Stromal cell of bone marrow (primary cell): ENCODE measurements around the gene PAWR.
A peak's percentile ranks its signal among the peaks of the same experiment; 100 is the strongest.
"Not testable (repeated sequence)": the region's sequence is repeated elsewhere in the genome, so short reads cannot be mapped to it uniquely, and the experiment has no call there.

ENCODE experiments used
- DNase-seq: peaks from one replicate; pipeline ENCODE4 v3.0.0-alpha.2; 2012; ENCODE audit warnings: low read depth

Gene PAWR

DNA sequence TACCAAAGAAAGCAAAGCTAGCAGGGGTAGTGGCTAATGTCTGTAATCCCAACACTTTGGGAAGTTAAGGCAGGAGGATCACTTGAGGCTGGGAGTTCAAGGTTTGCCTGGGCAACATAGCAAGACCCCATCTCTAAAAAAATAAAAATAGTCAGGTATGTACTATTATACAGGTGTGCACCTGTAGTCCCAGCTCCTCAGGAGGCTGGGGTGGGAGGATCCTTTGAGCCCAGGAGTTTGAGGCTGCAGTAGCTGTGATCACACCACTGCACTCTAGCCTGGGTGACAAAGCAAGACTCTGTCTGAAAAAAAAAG is 142.2 kb downstream of the PAWR start:
- no peak for DNase-seq

DNA sequence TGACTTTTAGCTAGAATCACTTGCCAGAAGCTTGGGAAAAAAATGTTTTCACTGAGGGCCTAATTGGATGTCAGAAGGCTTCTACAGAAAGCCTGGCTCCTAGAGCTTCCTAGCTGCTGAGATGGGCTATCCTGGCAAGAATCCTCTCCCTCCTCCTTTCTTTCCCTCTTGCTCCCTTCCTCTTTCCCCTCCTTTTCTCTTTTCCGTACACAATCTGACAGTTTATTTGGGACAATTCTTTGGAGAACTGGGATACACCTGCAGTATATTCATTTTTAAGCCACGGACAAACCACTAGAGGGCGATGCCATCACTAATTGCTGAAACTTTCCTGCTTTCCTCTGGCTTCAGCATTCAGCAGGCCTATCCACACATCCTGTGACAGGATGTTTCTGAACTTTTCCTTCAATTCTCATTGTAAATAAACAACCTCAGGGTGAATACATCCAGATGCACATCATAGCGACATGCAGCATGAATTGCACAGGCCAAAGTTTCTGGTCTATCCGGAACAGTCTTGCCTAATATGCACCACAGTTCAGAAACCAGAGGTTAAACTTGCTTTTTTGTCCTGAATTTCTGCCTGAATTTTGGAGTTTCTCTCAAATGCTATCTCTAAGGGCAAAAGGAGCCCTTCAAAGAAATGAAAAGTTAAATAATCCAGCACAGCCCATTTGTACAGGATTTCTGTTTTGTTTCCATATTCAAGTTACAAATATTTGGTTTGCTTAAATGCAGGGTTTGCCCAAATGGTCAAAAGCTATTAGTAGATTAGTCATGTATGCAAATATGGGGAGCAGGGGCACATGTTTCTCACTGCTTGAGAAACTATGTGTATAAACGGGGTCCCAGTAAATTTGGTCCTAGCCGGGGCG is 142.8 kb downstream of the PAWR start:
- DNase-seq, result peak; percentile 49

DNA sequence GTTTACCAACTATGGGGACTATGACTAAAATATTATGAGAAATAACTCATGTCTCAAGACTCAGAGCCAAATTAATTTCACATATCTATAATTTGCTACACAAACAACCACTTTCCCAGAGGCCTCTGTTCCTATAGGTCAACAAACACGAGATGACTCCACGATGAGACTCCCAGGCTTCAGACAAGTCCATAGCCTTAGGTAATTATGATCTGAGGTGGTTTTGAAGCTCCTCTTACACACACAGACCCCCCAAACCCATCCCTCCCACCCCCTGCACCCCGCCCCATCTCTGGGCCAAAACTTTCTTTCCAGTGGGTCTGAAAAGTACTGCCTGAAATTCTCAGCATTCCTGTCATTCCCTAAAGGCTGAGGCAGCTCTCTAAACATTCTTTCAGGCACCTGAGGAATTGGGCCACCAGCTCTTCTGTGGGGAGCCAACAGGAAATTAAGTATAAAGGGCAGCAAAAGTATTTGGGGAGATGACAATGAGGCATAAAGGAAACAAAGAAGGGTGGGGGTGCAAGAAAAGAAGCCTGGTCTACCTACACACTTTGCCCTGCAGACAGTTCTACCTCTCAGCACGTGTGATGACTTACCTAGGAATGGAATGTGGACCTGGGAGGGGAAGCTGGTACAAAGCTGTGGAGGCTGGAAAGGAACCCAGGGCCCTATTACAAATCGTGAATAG is 143.6 kb downstream of the PAWR start:
- no peak for DNase-seq

DNA sequence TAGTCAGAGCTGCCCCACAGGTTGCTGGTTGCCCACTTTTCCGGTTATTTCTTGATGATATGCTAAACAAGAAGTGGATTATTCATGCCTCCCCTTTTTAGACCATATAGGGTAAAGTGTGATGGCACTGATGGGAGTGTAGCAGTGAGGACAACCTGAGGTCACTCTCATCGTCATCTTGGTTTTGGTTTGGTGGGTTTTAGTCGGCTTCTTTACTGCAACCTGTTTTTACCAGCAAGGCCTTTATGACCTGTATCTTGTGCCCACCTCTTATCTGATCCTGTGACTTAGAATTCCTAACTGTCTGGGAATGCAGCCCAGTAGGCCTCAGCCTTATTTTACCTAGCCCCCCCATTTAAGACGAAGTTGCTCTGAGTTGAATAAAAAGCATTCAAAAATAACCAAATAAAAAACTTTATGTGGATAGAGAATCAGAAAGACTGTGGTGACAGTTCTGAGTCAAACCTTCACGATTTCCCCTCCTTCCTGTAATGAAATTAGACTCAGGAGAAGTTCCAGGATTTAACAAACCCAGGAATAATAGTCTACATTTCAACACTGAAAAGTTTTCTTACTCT is 144.2 kb downstream of the PAWR start:
- DNase-seq, result peak; percentile 40

DNA sequence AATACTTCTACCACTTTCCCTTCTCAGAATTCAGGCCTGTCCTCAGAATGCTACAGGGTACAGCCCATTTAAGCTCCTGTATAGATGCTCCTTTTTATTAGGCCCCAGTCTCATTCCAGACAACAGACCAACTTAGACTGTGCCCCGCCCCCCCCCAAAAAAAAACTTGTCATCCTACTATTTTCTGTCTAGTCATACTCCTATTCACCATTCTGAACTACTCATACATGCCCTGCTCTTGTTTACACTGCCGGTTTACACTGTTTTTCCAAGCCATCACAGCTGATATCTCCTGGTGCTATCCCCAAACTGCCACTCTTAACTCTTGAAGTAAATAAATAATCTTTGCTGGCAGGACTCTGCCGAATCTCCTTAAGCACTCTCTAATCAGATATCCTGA is 146.3 kb downstream of the PAWR start:
- not testable (repeated sequence) for DNase-seq

DNA sequence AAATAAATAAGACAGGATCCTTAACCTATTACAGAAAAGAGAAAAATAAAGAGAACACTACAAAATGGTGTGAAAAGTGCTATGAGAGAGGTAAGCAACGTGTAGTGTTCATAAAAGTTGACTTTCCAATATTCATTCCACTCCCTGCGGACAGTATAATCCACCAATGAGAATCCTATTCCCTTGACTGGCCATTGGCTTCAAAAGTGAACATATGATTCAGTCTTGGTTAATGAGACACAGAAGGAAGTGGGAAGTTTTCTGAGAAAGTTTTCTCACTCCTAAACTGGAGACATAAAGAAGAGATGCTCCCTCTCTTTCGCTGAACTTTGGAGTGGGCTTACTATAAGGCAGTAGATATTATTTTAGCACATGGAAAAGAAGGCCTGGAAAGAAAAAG is 153.1 kb downstream of the PAWR start:
- no peak for DNase-seq

DNA sequence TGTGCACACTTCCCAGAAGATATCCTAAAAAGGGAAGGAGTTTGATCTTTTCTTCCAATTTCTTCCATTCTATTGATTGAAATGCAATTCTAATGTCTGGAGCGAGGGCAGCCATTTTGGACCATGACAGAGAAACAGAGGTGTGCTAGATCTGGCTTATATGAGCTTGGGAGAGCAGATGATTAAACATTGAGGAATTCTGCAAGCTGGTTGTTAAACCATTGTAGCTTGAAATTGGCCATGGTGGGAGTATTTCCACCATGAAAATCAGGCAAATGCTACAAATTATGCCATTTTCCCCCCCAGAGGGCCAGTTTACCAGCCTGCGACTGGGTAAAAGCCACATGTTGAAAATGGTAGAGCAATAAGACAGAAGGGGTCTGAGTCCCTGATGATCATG is 155.0 kb downstream of the PAWR start:
- no peak for DNase-seq
